ENCODE data around the gene GALE. TPM values are rescaled to one million over a fixed set of nuclear protein-coding genes. Genes with fewer than 3 reads are reported as not detected.
A peak's percentile ranks its signal among the peaks of the same experiment; 100 is the strongest.

The GALE gene
- total and polyA plus RNA-seq, 2 of the 13 experiments (the other 11 are each of a cell fraction or from before 2014, with no cell fraction given), result 85.2 to 88.4 TPM

- TF ChIP-seq ZMAT3 (CRISPR knock-in tag; conservative IDR thresholded peaks at IDR 0.05), result peak; percentile 77; the same call in 1 of the 2 replicates
- no peak for TF ChIP-seq ZBTB40 (IDR thresholded peaks at IDR 0.05)
- TF ChIP-seq ZBTB40 (CRISPR knock-in tag; IDR thresholded peaks at IDR 0.05), result peak; percentile 86
- TF ChIP-seq ZFP36 (IDR thresholded peaks at IDR 0.05; ENCODE audit: borderline replicate concordance, low read depth, low read length, partially characterized antibody), result no peak
- peak; percentile 89; the same call in 1 of the 2 replicates for TF ChIP-seq IRF1 (CRISPR knock-in tag; IDR thresholded peaks at IDR 0.05; ENCODE audit: low read depth)
- TF ChIP-seq POGK (CRISPR knock-in tag; conservative IDR thresholded peaks at IDR 0.05), result peak; percentile 84
- TF ChIP-seq ZNF605 (CRISPR knock-in tag; IDR thresholded peaks at IDR 0.05), result no peak; the same call in 1 of the 2 replicates
- TF ChIP-seq SIN3A (IDR thresholded peaks at IDR 0.05; ENCODE audit: borderline replicate concordance, low read depth, low read length), result peak; percentile 60; the same call in 1 of the 2 replicates
- no peak for TF ChIP-seq THRA (CRISPR knock-in tag; IDR thresholded peaks at IDR 0.05; ENCODE audit: borderline replicate concordance)
- no peak; the same call in 1 of the 2 replicates for TF ChIP-seq NFIC (IDR thresholded peaks at IDR 0.05; ENCODE audit: low read length)
- TF ChIP-seq RCOR2 (CRISPR knock-in tag; IDR thresholded peaks at IDR 0.05), result 0 out of 2 replicates have a peak, but pooled peaks have one; percentile 2
- TF ChIP-seq KMT2A (CRISPR knock-in tag; IDR thresholded peaks at IDR 0.05), result no peak
Observed at GRCh38 chr1:23825076-23825761, 24.7 kb upstream of the GALE start, which contains the start of gene HMGCL (continued).
